ENCODE measurements around the gene EIF4EBP3.
"Not testable (repeated sequence)": the region's sequence is repeated elsewhere in the genome, so short reads cannot be mapped to it uniquely, and the experiment has no call there.

The EIF4EBP3 gene

GRCh38 chr5:140591747-140592372 lies 44.4 kb downstream of the EIF4EBP3 start:
- TF ChIP-seq CTCF (conservative IDR thresholded peaks at IDR 0.05; ENCODE audit: low read depth, low read length) = no peak
- H3K4me3 ChIP-seq (ENCODE audit: low read length) = no peak overlapping the region
- no peak for DNase-seq (ENCODE audit: low read depth)

GRCh38 chr5:140593070-140593469 lies 45.6 kb downstream of the EIF4EBP3 start:
- not testable (repeated sequence) for DNase-seq (ENCODE audit: low read depth); H3K4me3 ChIP-seq (ENCODE audit: low read length)

- TF ChIP-seq CTCF (conservative IDR thresholded peaks at IDR 0.05; ENCODE audit: low read depth, low read length) = no peak
- no peak for DNase-seq (ENCODE audit: low read depth)
- H3K4me3 ChIP-seq (ENCODE audit: low read length) = no peak overlapping the region
Measured at GRCh38 chr5:140594169-140594568, 46.7 kb downstream of the EIF4EBP3 start.

- no peak for TF ChIP-seq CTCF (conservative IDR thresholded peaks at IDR 0.05; ENCODE audit: low read depth, low read length)
- DNase-seq (ENCODE audit: low read depth) = no peak
- H3K4me3 ChIP-seq (ENCODE audit: low read length) = no peak overlapping the region
Measured at GRCh38 chr5:140595538-140596300, 48.3 kb downstream of the EIF4EBP3 start.

- H3K4me3 ChIP-seq (ENCODE audit: low read length) = no peak overlapping the region
- no peak for DNase-seq (ENCODE audit: low read depth)
- TF ChIP-seq CTCF (conservative IDR thresholded peaks at IDR 0.05; ENCODE audit: low read depth, low read length) = no peak
Measured at GRCh38 chr5:140596321-140596741, 48.9 kb downstream of the EIF4EBP3 start.

- no peak for TF ChIP-seq CTCF (conservative IDR thresholded peaks at IDR 0.05; ENCODE audit: low read depth, low read length)
- DNase-seq (ENCODE audit: low read depth) = no peak
Measured at GRCh38 chr5:140598836-140599235, 51.4 kb downstream of the EIF4EBP3 start.

More at GRCh38 chr5:140598836-140599235, 51.4 kb downstream of the EIF4EBP3 start:
- no peak overlapping the region for H3K4me3 ChIP-seq (ENCODE audit: low read length)

All from retinal pigment epithelial cell (primary cell).